ENCODE data around the gene WFS1.

GRCh38 chr4:6345096-6345830, 75.6 kb downstream of the WFS1 start:
- TF ChIP-seq EZH2phosphoT487 (IDR thresholded peaks at IDR 0.05; ENCODE audit: low read length) (no peak), EZH2 (optimal IDR thresholded peaks at IDR 0.05; ENCODE audit: low read depth, low read length) (no peak)
- TF ChIP-seq, protein P1, sequence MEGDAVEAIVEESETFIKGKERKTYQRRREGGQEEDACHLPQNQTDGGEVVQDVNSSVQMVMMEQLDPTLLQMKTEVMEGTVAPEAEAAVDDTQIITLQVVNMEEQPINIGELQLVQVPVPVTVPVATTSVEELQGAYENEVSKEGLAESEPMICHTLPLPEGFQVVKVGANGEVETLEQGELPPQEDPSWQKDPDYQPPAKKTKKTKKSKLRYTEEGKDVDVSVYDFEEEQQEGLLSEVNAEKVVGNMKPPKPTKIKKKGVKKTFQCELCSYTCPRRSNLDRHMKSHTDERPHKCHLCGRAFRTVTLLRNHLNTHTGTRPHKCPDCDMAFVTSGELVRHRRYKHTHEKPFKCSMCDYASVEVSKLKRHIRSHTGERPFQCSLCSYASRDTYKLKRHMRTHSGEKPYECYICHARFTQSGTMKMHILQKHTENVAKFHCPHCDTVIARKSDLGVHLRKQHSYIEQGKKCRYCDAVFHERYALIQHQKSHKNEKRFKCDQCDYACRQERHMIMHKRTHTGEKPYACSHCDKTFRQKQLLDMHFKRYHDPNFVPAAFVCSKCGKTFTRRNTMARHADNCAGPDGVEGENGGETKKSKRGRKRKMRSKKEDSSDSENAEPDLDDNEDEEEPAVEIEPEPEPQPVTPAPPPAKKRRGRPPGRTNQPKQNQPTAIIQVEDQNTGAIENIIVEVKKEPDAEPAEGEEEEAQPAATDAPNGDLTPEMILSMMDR (IDR thresholded peaks at IDR 0.05; ENCODE audit: low read length): no peak
